Panc1 (cell line): Measurements from ENCODE around the gene TBX19. TPM values are rescaled to one million over a fixed set of nuclear protein-coding genes. Genes with fewer than 3 reads are reported as not detected.
"Not testable (repeated sequence)": the region's sequence is repeated elsewhere in the genome, so short reads cannot be mapped to it uniquely, and the experiment has no call there.

Experiments used
- ATAC-seq: fragments of 200-7000 bp; cut with Tn5 transposase; 2 replicates; pipeline ENCODE4 v1.9.1; 2020; ENCODE audit warnings: mild to moderate bottlenecking, moderate library complexity
- BruUV-seq: library from RNA; stranded (reverse); fragments of 400-500 nt; replicated peaks from 2 replicates; lab custom pipeline; 2021; lab: Mats Ljungman, UMichigan
- CTCF ChIA-PET: fragments of 300-600 bp; sonication (Branson Sonifier 250); formaldehyde crosslinking; loops from one replicate; lab custom pipeline; 2022; ENCODE audit warnings: antibody characterized with exemption; lab: Charles Lee
- POLR2A ChIA-PET: fragments of 300-600 bp; sonication (Branson Sonifier 250); formaldehyde crosslinking; loops from one replicate; lab custom pipeline; 2022; ENCODE audit warnings: antibody characterized with exemption; lab: Charles Lee
- DNase-seq: peaks from one replicate; pipeline ENCODE4 v3.0.0-alpha.2; 2010; ENCODE audit warnings: low read depth, low spot score
- H3K27ac ChIP-seq: 2 replicates; pipeline ENCODE4 v1.5.1; 2011; ENCODE audit warnings: mild to moderate bottlenecking, low read length, inconsistent platforms
- H3K27me3 ChIP-seq: fragments of 200-500 bp; sonication (Bioruptor generic); 2 replicates; pipeline ENCODE4 v1.6.0; 2014; ENCODE audit warnings: low read length, inconsistent platforms; ENCODE audit not compliant: control insufficient read depth, insufficient read depth
- H3K36me3 ChIP-seq: fragments of 200-500 bp; sonication (Bioruptor generic); 2 replicates; pipeline ENCODE4 v1.5.1; 2014; ENCODE audit warnings: inconsistent platforms, mild to moderate bottlenecking, low read length, moderate library complexity; ENCODE audit not compliant: control insufficient read depth, insufficient read depth
- H3K4me1 ChIP-seq: 2 replicates; pipeline ENCODE4 v1.5.1; 2011; ENCODE audit warnings: inconsistent platforms, mild to moderate bottlenecking, low read length, moderate library complexity; ENCODE audit not compliant: control insufficient read depth, insufficient read depth
- H3K4me3 ChIP-seq, 2 experiments: 2 replicates each; pipeline ENCODE4 v1.5.1; 2011 to 2012; ENCODE audit warnings: low read depth in 2 of 2, low read length in 2 of 2, mild to moderate bottlenecking in 2 of 2, inconsistent platforms in 1 of 2, moderate library complexity in 1 of 2
- H3K9me3 ChIP-seq: fragments of 200-500 bp; sonication (Bioruptor generic); 2 replicates; pipeline ENCODE4 v1.5.1; 2014; ENCODE audit warnings: low read depth, mild to moderate bottlenecking, inconsistent platforms, low read length, moderate library complexity; ENCODE audit not compliant: control insufficient read depth, insufficient read depth
- CTCF ChIP-seq: fragments of 450-650 bp; IDR thresholded peaks from 2 replicates; pipeline ENCODE4 v1.5.1; 2017; ENCODE audit warnings: mild to moderate bottlenecking
- POLR2AphosphoS5 ChIP-seq: IDR thresholded peaks from 2 replicates; pipeline ENCODE4 v1.6.1; 2012; ENCODE audit warnings: mild to moderate bottlenecking, low read depth, low read length, moderate library complexity
- REST ChIP-seq, 2 experiments: IDR thresholded peaks; 2 replicates each; pipeline ENCODE4 v1.6.1; 2011 to 2012; ENCODE audit warnings: low read depth in 2 of 2, control low read depth in 1 of 2, low read length in 1 of 2, mild to moderate bottlenecking in 1 of 2, moderate library complexity in 1 of 2; ENCODE audit not compliant: insufficient read depth in 1 of 2
- SIN3A ChIP-seq: IDR thresholded peaks from 2 replicates; pipeline ENCODE4 v1.6.1; 2012; ENCODE audit warnings: low read depth, mild to moderate bottlenecking, low read length, moderate library complexity, borderline replicate concordance; ENCODE audit not compliant: insufficient read depth
- TCF7L2 ChIP-seq: IDR thresholded peaks from 2 replicates; pipeline ENCODE4 v1.6.1; 2011; ENCODE audit warnings: mild to moderate bottlenecking, low read depth, low read length, inconsistent platforms
- in situ Hi-C: cut with HindIII; loops from 2 replicates; pipeline ENCODE4 v1.10.0; 2016; ENCODE audit warnings: low sequenced_read_pairs, low pct_unique_long_range_greater_than_20kb
- intact Hi-C: fragments of 100-400 bp; cut with micrococcal nuclease; formaldehyde crosslinking; loops from one replicate; pipeline ENCODE4 v1.10.0; 2022; ENCODE audit not compliant: unreplicated experiment
- total RNA-seq: library from RNA; stranded (reverse); gene quantifications from one replicate; pipeline ENCODE4 v1.2.1, GENCODE V29; 2021; ENCODE audit not compliant: unreplicated experiment

TBX19 gene
- total RNA-seq, 1 experiment from 2014 or later, result 2.2 TPM

GRCh38 chr1:168348146-168348709, 67.6 kb downstream of the TBX19 start:
- no TSS peak for BruUV-seq
- Histone ChIP-seq H3K4me1 (no peaks in the 10 kb centered on the region), H3K9me3 (no peaks in the 10 kb centered on the region), H3K27ac (peak overlapping the region; percentile 62), H3K36me3 (no peaks in the 10 kb centered on the region), H3K4me3 (peak overlapping the region; percentile 41 to 77), H3K27me3 (no peaks in the 10 kb centered on the region)
- ATAC-seq, result no peak
- intact Hi-C loops (no loop called here), in situ Hi-C loops (no loop called here)
- POLR2A ChIA-PET, result interaction anchor here (0.6 to 0.7 kb wide), 2 partner anchors 35 to 255 kb away, joined by 3 to 6 read pairs; no protein-coding TSS in a partner anchor
- CTCF ChIA-PET, result no interaction called here
- DNase-seq, result no peak
- TF ChIP-seq SIN3A (no peak), CTCF (no peak), TCF7L2 (no peak), REST (IDR thresholded peaks at IDR 0.05; ENCODE audit: insufficient read depth in 1 of 2, low read depth in 2 of 2, low read length in 1 of 2) (no peak), POLR2AphosphoS5 (no peak)

- H3K9me3 ChIP-seq, CTCF ChIA-PET, BruUV-seq, in situ Hi-C loops, H3K4me3 ChIP-seq, intact Hi-C loops, H3K4me1 ChIP-seq, ATAC-seq, H3K36me3 ChIP-seq, H3K27me3 ChIP-seq, DNase-seq, POLR2A ChIA-PET, H3K27ac ChIP-seq: not testable (repeated sequence)
Observed at GRCh38 chr1:168354335-168355269, 73.9 kb downstream of the TBX19 start.
